ENCODE results near the gene RANBP17. TPM values are rescaled to one million over a fixed set of nuclear protein-coding genes. Genes with fewer than 3 reads are reported as not detected.
A peak's percentile ranks its signal among the peaks of the same experiment; 100 is the strongest.

RANBP17 gene
- total RNA-seq, 2 experiments from 2014 or later, result not detected

- Mint-ChIP-seq H3K27ac (no peak overlapping the region), H3K27me3 (peaks cover 47% of the 10 kb centered on the region), H3K36me3 (ENCODE audit: low read depth) (no peaks in the 10 kb centered on the region), H3K9me3 (ENCODE audit: low read depth) (no peaks in the 10 kb centered on the region), H3K4me1 (peaks cover 6% of the 10 kb centered on the region), H3K4me3 (no peak overlapping the region)
- ChIA-PET CTCF (interaction anchor here (0.6 to 1.3 kb wide), 4 partner anchors 9 to 335 kb away, joined by 3 read pairs; no protein-coding TSS in a partner anchor), POLR2A (no interaction called here)
- DNase-seq (no peak), ATAC-seq (no peak)
- intact Hi-C loops (cut with DNase I, micrococcal nuclease), result no loop called here
These were observed 445.2 kb downstream of the RANBP17 start for GRCh38 chr5:171306781-171307591.

- Mint-ChIP-seq H3K36me3 (ENCODE audit: low read depth) (no peaks in the 10 kb centered on the region), H3K27ac (no peak overlapping the region), H3K27me3 (peaks cover 53% of the 10 kb centered on the region), H3K9me3 (ENCODE audit: low read depth) (no peaks in the 10 kb centered on the region), H3K4me3 (no peak overlapping the region), H3K4me1 (peaks cover 11% of the 10 kb centered on the region)
- ChIA-PET CTCF (interaction anchor here (1.0 kb wide), 1 partner anchor 28 kb away, joined by 3 read pairs; no protein-coding TSS in a partner anchor), POLR2A (no interaction called here)
- no peak for DNase-seq
- intact Hi-C loops (cut with DNase I, micrococcal nuclease), result no loop called here
- ATAC-seq, result no peak
These were observed 446.1 kb downstream of the RANBP17 start for GRCh38 chr5:171307789-171308452.

GRCh38 chr5:171308453-171309275 lies 446.8 kb downstream of the RANBP17 start, which contains the start of gene TLX3:
TSS of gene TLX3 (plus strand) at chr5:171309248. CDS start at chr5:171309366, 118 bp downstream.
- intact Hi-C loops (cut with DNase I, micrococcal nuclease), result no loop called here
- Mint-ChIP-seq H3K27ac (no peak within 1 kb of the TSS), H3K4me3 (no peak within 1 kb of the TSS), H3K36me3 (ENCODE audit: low read depth) (no peaks in the 10 kb centered on the region), H3K4me1 (peaks cover 17% of the 10 kb centered on the region), H3K9me3 (ENCODE audit: low read depth) (no peaks in the 10 kb centered on the region), H3K27me3 (peaks cover 59% of the 10 kb centered on the region)
- peak; percentile 28 for ATAC-seq
- POLR2A ChIA-PET, result no interaction called here
- peak; percentile 24 for DNase-seq
- CTCF ChIA-PET, result interaction anchor here (1.0 kb wide), 1 partner anchor 28 kb away, joined by 3 read pairs; no protein-coding TSS in a partner anchor

GRCh38 chr5:171309276-171310211 lies 447.7 kb downstream of the RANBP17 start:
- ChIA-PET CTCF (interaction anchor here (0.9 to 1.5 kb wide), 2 partner anchors 9 to 15 kb away, joined by 3 to 6 read pairs; no protein-coding TSS in a partner anchor), POLR2A (no interaction called here)
- Mint-ChIP-seq H3K27ac (no peak overlapping the region), H3K9me3 (ENCODE audit: low read depth) (no peaks in the 10 kb centered on the region), H3K4me1 (peaks cover 21% of the 10 kb centered on the region), H3K27me3 (peaks cover 67% of the 10 kb centered on the region), H3K4me3 (no peak overlapping the region), H3K36me3 (ENCODE audit: low read depth) (no peaks in the 10 kb centered on the region)
- intact Hi-C loops (cut with DNase I, micrococcal nuclease), result loop anchor here (5.0 to 10.0 kb wide), 2 partner anchors 1923 to 1935 kb away; no protein-coding TSS in a partner anchor
- DNase-seq (peak; percentile 10), ATAC-seq (no peak)

GRCh38 chr5:171310212-171310818 lies 448.5 kb downstream of the RANBP17 start:
- intact Hi-C loops (cut with DNase I, micrococcal nuclease), result loop anchor here (5.0 to 10.0 kb wide), 2 partner anchors 1922 to 1934 kb away; no protein-coding TSS in a partner anchor
- peaks cover 67% of the 10 kb centered on the region for H3K27me3 Mint-ChIP-seq
- no peaks in the 10 kb centered on the region for H3K36me3 Mint-ChIP-seq (ENCODE audit: low read depth)
- DNase-seq (peak; percentile 64), ATAC-seq (no peak)
- H3K4me3 Mint-ChIP-seq, result peak overlapping the region; percentile 12
- H3K9me3 Mint-ChIP-seq (ENCODE audit: low read depth), result no peaks in the 10 kb centered on the region
- no peak overlapping the region for H3K27ac Mint-ChIP-seq
- peaks cover 21% of the 10 kb centered on the region for H3K4me1 Mint-ChIP-seq
- CTCF ChIA-PET, result interaction anchor here (0.9 to 1.5 kb wide), 2 partner anchors 8 to 15 kb away, joined by 3 to 6 read pairs; no protein-coding TSS in a partner anchor
- POLR2A ChIA-PET, result no interaction called here

- DNase-seq, result peak; percentile 9
- ATAC-seq, result no peak
- no peaks in the 10 kb centered on the region for H3K9me3 Mint-ChIP-seq (ENCODE audit: low read depth)
- intact Hi-C loops (cut with DNase I, micrococcal nuclease), result loop anchor here (5.0 to 10.0 kb wide), 2 partner anchors 1921 to 1934 kb away; no protein-coding TSS in a partner anchor
- no peaks in the 10 kb centered on the region for H3K36me3 Mint-ChIP-seq (ENCODE audit: low read depth)
- H3K4me3 Mint-ChIP-seq, result peak overlapping the region; percentile 12
- ChIA-PET CTCF (no interaction called here), POLR2A (no interaction called here)
- H3K27ac Mint-ChIP-seq, result no peak overlapping the region
- peaks cover 21% of the 10 kb centered on the region for H3K4me1 Mint-ChIP-seq
- H3K27me3 Mint-ChIP-seq, result peaks cover 64% of the 10 kb centered on the region
These were observed 449.1 kb downstream of the RANBP17 start for GRCh38 chr5:171310819-171311321.

GRCh38 chr5:171311322-171312077 lies 449.7 kb downstream of the RANBP17 start:
- H3K4me3 Mint-ChIP-seq, result no peak overlapping the region
- peak; percentile 42 for DNase-seq
- POLR2A ChIA-PET, result no interaction called here
- H3K9me3 Mint-ChIP-seq (ENCODE audit: low read depth), result no peaks in the 10 kb centered on the region
- H3K27me3 Mint-ChIP-seq, result peaks cover 63% of the 10 kb centered on the region
- peaks cover 23% of the 10 kb centered on the region for H3K4me1 Mint-ChIP-seq
- H3K27ac Mint-ChIP-seq, result no peak overlapping the region
- intact Hi-C loops (cut with DNase I, micrococcal nuclease), result loop anchor here (2.0 to 10.0 kb wide), 3 partner anchors 25 to 1933 kb away; no protein-coding TSS in a partner anchor
- H3K36me3 Mint-ChIP-seq (ENCODE audit: low read depth), result no peaks in the 10 kb centered on the region
- CTCF ChIA-PET, result no interaction called here
- no peak for ATAC-seq

- peaks cover 63% of the 10 kb centered on the region for H3K27me3 Mint-ChIP-seq
- H3K27ac Mint-ChIP-seq, result no peak overlapping the region
- DNase-seq (peak; percentile 20), ATAC-seq (no peak)
- ChIA-PET CTCF (no interaction called here), POLR2A (no interaction called here)
- H3K4me1 Mint-ChIP-seq, result peaks cover 23% of the 10 kb centered on the region
- H3K9me3 Mint-ChIP-seq (ENCODE audit: low read depth), result no peaks in the 10 kb centered on the region
- intact Hi-C loops (cut with DNase I, micrococcal nuclease), result loop anchor here (2.0 to 10.0 kb wide), 3 partner anchors 24 to 1932 kb away; no protein-coding TSS in a partner anchor
- H3K36me3 Mint-ChIP-seq (ENCODE audit: low read depth), result no peaks in the 10 kb centered on the region
- peak overlapping the region; percentile 40 for H3K4me3 Mint-ChIP-seq
These were observed 450.5 kb downstream of the RANBP17 start for GRCh38 chr5:171312129-171312974.

Measured in activated CD4-positive, alpha-beta T cell treated with anti-CD3 and anti-CD28 coated beads for 36 hours (primary cell).